BE2C (cell line): ENCODE measurements around the gene ELMO1.

Experiments used
- DNase-seq: peaks from one replicate; pipeline ENCODE4 v3.0.0-alpha.2; 2020
- H3K27me3 ChIP-seq: fragments of 250-450 bp; sonication (Bioruptor Pico); 2 replicates; pipeline ENCODE4 v1.5.1; 2020; ENCODE audit warnings: mild to moderate bottlenecking
- H3K36me3 ChIP-seq: fragments of 250-450 bp; sonication (Bioruptor Pico); 2 replicates; pipeline ENCODE4 v1.5.1; 2020; ENCODE audit warnings: mild to moderate bottlenecking
- H3K4me1 ChIP-seq: fragments of 250-450 bp; sonication (Bioruptor Pico); 2 replicates; pipeline ENCODE4 v1.5.1; 2020
- H3K4me3 ChIP-seq: 2 replicates; pipeline ENCODE4 v1.5.1; 2011; ENCODE audit warnings: low read depth, low read length
- H3K9me3 ChIP-seq: fragments of 250-450 bp; sonication (Bioruptor Pico); 2 replicates; pipeline ENCODE4 v1.5.1; 2020
- TF ChIP-seq, protein P1 (sequence below): IDR thresholded peaks from 2 replicates; pipeline ENCODE4 v1.5.1; 2012; ENCODE audit warnings: mild to moderate bottlenecking, low read depth, low read length

ELMO1 gene

DNA sequence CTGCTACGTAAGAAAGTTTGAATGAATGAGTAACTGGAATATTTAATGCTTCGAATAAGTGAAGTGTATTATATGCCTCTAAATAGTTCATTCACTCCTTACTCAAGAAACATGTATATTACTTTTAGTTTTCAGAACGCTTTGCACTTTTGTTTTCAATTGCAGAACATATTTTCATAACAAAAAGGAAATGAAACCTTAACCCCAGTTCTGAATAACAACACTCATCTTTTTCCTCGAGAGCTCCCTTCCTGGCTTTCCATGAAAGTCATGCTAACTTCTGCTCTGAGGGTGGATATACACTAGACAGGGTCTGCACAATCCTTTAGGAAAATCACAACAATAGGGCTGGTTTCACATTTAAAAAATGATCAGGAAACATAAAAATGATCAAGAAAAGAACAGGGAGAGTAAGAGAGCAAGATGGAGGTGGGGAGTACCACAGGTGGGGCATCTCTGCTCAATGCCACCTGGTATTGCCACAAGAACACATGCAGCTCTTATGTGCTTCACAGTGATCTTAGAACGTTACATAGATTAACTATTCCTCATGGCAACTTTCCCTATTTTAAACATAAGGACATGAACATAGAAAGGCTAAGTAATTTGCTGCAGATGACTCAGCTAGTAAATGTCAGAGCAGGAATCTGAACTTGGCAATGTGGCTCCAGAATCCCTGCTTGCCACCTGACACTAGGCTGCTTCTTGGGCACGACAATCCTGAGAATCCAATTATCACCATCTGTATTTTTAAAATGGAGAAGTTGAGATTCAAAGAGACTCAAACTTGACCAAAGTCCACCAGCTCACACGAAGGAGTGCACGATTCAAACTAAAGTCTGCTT is 504.9 kb downstream of the ELMO1 start:
- no peaks in the 10 kb centered on the region for H3K27me3 ChIP-seq
- H3K4me3 ChIP-seq: no peak overlapping the region
- no peak for DNase-seq
- H3K9me3 ChIP-seq: no peaks in the 10 kb centered on the region; the same call in 1 of the 2 replicates
- TF ChIP-seq, protein P1, sequence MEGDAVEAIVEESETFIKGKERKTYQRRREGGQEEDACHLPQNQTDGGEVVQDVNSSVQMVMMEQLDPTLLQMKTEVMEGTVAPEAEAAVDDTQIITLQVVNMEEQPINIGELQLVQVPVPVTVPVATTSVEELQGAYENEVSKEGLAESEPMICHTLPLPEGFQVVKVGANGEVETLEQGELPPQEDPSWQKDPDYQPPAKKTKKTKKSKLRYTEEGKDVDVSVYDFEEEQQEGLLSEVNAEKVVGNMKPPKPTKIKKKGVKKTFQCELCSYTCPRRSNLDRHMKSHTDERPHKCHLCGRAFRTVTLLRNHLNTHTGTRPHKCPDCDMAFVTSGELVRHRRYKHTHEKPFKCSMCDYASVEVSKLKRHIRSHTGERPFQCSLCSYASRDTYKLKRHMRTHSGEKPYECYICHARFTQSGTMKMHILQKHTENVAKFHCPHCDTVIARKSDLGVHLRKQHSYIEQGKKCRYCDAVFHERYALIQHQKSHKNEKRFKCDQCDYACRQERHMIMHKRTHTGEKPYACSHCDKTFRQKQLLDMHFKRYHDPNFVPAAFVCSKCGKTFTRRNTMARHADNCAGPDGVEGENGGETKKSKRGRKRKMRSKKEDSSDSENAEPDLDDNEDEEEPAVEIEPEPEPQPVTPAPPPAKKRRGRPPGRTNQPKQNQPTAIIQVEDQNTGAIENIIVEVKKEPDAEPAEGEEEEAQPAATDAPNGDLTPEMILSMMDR: no peak
- no peaks in the 10 kb centered on the region for H3K36me3 ChIP-seq
- no peaks in the 10 kb centered on the region for H3K4me1 ChIP-seq

DNA sequence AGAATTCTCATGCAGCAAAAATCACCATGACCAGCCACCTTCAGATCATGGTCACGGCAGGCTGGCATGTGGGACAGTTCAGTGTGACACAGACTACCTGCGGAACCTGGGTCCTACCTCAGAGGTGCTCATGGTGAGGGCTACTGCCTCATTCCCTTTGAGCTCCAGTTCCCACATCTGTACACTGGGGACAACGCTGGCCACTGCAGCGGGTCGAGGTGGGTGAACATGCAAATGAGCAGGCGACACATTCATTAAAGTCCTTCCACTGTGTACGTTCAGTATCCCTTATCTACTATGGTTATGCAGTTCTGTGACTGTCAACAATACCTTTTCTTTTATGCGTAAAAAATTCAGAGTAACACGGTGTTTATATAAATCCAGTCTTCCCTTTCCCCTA is 505.7 kb downstream of the ELMO1 start:
- Histone ChIP-seq H3K4me3 (no peak overlapping the region), H3K9me3 (peaks cover 2% of the 10 kb centered on the region; the same call in 1 of the 2 replicates), H3K4me1 (no peaks in the 10 kb centered on the region), H3K27me3 (no peaks in the 10 kb centered on the region), H3K36me3 (no peaks in the 10 kb centered on the region)
- DNase-seq: no peak
- TF ChIP-seq, protein P1: no peak

DNA sequence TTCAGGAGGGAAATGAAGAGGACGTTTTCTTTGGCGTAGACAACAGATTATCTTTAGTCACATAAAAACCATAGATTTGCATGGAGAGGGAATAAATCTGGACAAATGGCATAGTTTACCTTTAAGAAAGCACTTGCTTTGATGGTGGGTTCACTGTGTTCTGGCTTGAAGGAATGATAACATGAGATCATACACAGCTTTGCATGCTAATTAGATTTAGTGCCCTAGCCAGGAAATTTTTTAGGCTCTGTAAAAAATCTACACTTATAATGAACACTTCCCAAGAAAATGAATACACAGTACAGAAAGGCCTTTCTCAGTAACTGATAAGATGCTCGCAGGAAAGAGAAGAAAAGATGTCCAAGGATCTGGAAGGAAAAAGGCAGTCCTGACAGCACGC is 506.1 kb downstream of the ELMO1 start:
- H3K27me3 ChIP-seq: no peaks in the 10 kb centered on the region
- no peak overlapping the region for H3K4me3 ChIP-seq
- no peak for DNase-seq
- H3K9me3 ChIP-seq: peaks cover 5% of the 10 kb centered on the region
- no peaks in the 10 kb centered on the region for H3K4me1 ChIP-seq
- no peaks in the 10 kb centered on the region for H3K36me3 ChIP-seq
- TF ChIP-seq, protein P1: no peak

DNA sequence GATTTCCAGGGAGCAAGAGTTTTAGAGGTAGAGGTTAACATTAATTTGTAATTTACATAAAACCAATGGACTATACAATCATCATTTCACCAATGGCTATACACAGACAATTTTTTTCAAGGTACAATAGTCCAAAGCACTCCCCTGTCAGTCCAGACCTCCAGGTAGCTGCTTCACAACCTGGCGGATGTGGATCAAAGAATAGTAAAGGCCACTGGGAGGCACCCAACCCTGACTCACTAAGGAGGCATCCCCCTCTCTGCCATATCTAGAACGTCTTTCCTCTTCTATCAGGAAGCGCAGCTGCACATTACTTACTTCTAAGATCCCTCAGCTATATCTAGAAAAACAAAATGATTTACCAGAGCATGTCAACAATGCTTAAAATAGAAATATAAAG is 506.6 kb downstream of the ELMO1 start:
- no peak for DNase-seq
- Histone ChIP-seq H3K36me3 (no peaks in the 10 kb centered on the region), H3K4me1 (no peaks in the 10 kb centered on the region), H3K9me3 (peaks cover 9% of the 10 kb centered on the region), H3K4me3 (no peak overlapping the region), H3K27me3 (no peaks in the 10 kb centered on the region)
- TF ChIP-seq, protein P1: no peak

DNA sequence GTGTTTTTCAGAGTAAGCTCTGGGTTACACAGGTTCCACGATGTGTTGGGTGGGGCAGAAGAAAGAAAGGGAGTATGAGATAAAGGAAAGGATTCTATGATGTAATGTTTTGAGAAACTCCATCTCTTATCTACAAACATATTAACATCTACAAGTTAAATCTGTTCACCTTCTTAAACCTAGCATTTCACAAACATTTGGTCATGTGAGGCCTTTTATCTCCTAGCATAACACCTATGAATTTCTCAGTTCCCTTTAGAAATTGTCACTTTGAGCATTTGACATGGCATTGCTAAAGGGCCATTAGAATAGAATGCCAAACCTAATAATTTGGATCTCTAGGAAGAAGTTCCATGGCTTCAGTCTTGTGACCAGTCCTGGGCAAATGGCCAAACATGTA is 507.3 kb downstream of the ELMO1 start:
- H3K27me3 ChIP-seq: no peaks in the 10 kb centered on the region
- H3K4me1 ChIP-seq: no peaks in the 10 kb centered on the region
- TF ChIP-seq, protein P1: no peak
- H3K9me3 ChIP-seq: peaks cover 9% of the 10 kb centered on the region
- no peaks in the 10 kb centered on the region for H3K36me3 ChIP-seq
- no peak for DNase-seq
- no peak overlapping the region for H3K4me3 ChIP-seq

DNA sequence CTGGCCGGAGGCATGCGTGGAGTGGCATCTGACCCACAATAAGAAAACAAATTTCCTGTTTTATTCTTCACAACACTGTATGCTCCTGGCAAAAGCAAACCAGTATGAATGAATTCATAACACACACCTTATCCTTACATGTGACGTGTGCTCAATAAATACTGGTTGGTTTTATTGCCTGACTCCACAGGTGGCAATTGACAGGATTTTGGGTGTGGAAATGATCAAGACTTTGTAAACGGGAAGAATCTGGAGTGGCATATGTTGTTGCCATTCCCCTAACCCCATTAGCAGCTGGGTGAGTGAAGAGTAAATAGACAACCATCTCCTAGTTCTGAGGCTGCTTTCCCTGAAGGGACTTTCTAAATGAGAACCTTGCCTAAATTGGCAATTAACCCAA is 508.8 kb downstream of the ELMO1 start:
- Histone ChIP-seq H3K4me1 (no peaks in the 10 kb centered on the region), H3K9me3 (peaks cover 9% of the 10 kb centered on the region), H3K27me3 (no peaks in the 10 kb centered on the region), H3K4me3 (no peak overlapping the region), H3K36me3 (no peaks in the 10 kb centered on the region)
- DNase-seq: no peak
- TF ChIP-seq, protein P1: no peak
